ENCODE data around the gene EFEMP2. TPM values are rescaled to one million over a fixed set of nuclear protein-coding genes. Genes with fewer than 3 reads are reported as not detected.

EFEMP2 gene
- total and polyA plus RNA-seq, 8 donors, result 21.0 to 37.9 (median 28.9) TPM

DNA sequence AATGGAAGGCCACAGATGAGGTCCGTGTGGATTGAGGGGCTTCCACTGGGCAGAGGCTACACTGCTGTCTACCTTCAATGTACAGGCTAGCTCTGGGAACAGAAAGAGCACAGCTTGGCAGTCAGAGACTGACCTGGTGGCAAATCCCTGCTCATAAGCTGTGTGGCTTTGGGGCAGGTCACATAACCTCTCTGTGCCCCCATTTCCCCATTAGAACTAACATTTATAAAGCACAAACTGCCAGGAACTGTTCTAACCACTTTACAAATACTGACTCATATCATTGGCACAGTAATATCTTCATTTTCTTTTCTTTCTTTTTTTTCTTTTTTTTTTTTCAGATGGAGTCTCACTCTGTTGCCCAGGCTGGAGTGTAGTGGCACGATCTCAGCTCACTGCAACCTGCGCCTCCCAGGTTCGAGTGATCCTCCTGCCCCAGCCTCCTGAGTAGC, 24.4 kb upstream of the EFEMP2 start:
- TF ChIP-seq POLR2AphosphoS5 (IDR thresholded peaks at IDR 0.05) (no peak), POLR2A (IDR thresholded peaks at IDR 0.05) (no peak), EP300 (IDR thresholded peaks at IDR 0.05) (no peak)
- TF ChIP-seq, protein P1, sequence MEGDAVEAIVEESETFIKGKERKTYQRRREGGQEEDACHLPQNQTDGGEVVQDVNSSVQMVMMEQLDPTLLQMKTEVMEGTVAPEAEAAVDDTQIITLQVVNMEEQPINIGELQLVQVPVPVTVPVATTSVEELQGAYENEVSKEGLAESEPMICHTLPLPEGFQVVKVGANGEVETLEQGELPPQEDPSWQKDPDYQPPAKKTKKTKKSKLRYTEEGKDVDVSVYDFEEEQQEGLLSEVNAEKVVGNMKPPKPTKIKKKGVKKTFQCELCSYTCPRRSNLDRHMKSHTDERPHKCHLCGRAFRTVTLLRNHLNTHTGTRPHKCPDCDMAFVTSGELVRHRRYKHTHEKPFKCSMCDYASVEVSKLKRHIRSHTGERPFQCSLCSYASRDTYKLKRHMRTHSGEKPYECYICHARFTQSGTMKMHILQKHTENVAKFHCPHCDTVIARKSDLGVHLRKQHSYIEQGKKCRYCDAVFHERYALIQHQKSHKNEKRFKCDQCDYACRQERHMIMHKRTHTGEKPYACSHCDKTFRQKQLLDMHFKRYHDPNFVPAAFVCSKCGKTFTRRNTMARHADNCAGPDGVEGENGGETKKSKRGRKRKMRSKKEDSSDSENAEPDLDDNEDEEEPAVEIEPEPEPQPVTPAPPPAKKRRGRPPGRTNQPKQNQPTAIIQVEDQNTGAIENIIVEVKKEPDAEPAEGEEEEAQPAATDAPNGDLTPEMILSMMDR (IDR thresholded peaks at IDR 0.05), result no peak
- no peak for DNase-seq
- H3K27me3 ChIP-seq, result peaks cover 0 to 11% (median 10%) of the 10 kb centered on the region in 3 donors
- no peaks in the 10 kb centered on the region for H3K9me3 ChIP-seq
- H3K4me1 ChIP-seq, result peaks cover 30 to 67% (median 38%) of the 10 kb centered on the region in 4 donors
- intact Hi-C loops (cut with DNase I; ENCODE audit: low total_unique reads), result no loop called here
- WGBS, 5 donors, result 78 to 92% (median 88%) methylated on average over 4 of the region's 4 CpGs
- no peak overlapping the region for H3K4me3 ChIP-seq
- H3K27ac ChIP-seq, result no peak overlapping the region
- H3K36me3 ChIP-seq, result peaks cover 0 to 7% (median 0%) of the 10 kb centered on the region in 4 donors

DNA sequence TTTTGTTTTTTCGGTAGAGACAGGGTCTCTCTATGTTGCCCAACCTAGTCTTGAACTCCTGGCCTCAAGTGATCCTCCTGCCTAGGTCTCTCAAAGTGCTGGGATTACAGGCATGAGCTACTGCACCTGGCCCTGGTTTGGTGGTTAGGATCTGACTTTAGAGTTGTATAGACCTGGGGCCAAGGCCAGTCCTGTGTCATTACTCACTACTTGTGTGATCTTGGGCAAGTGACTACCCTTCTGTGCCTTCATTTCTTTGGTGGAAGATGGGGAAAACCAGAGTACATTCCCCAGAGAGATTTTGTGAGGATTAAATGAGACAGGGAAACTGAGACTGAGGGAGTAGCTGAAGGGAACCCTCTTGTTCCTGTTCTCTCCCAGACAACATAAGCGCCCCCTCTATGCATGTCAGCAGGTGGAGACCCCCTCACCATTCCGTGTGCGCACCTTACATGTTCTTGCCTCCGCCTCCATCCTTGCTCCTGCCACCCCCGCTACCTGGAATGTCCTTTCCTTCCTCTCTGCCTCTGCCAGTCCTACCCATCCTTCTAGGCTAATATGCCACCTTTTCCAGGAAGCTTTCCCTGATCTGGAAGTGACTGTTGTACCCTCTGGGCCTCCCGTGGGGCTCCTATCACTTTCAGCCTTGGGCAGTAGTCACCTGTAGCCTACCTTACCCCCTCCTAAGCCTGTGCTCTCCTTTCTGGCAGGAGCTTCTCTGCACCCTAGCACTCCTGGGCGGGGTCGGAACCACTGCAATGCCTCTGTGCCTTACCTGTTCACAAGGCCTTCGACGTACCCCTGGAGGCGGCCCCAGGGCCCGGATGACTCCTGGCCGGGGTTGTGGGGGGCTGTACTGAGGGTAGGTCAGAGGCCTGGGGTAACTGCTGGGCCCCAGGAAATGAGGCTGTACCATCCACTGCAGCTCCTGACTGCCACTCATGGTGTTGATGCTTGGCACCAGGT, 23.7 kb upstream of the EFEMP2 start:
- peaks cover 37 to 74% (median 45%) of the 10 kb centered on the region in 4 donors for H3K4me1 ChIP-seq
- WGBS, 5 donors, result 85 to 90% (median 87%) methylated on average over 14 of the region's 14 CpGs

DNA sequence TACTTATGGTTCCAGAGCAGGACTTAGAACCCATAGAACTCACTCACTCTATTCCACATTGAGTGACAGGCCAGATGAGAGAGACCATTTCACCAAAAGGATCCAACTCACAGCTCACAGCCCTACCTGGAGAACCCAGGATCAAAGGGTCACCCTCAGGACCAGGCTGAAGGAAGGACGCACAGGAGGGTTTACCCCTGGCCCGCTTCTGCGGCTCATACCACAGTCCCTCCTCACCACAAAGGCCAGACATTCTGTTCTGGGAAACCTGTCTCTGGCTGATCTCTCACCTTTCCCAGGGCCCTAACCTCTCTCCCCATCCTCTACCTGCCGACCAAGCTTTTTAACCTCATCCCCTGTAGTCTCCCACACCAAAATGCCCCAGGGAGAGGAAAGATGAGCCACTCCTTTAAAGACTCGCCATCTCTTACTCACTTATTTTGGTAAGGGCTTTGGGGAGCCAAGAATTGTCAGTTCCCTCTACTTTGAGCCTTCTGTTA, 22.9 kb upstream of the EFEMP2 start:
- Histone ChIP-seq H3K9me3 (no peaks in the 10 kb centered on the region), H3K4me3 (no peak overlapping the region), H3K36me3 (peaks cover 0 to 7% (median 0%) of the 10 kb centered on the region in 4 donors), H3K4me1 (peaks cover 45 to 74% (median 50%) of the 10 kb centered on the region in 4 donors), H3K27me3 (peaks cover 0 to 11% (median 10%) of the 10 kb centered on the region in 3 donors), H3K27ac (no peak overlapping the region)
- WGBS, 5 donors, result 88 to 99% (median 94%) methylated on average over 5 of the region's 5 CpGs
- DNase-seq, result no peak
- intact Hi-C loops (cut with DNase I; ENCODE audit: low total_unique reads), result no loop called here
- TF ChIP-seq EP300 (IDR thresholded peaks at IDR 0.05) (no peak), POLR2A (IDR thresholded peaks at IDR 0.05) (no peak)
- TF ChIP-seq, protein P1 (IDR thresholded peaks at IDR 0.05), result no peak

More for the DNA sequence above, 23.7 kb upstream of the EFEMP2 start:
- Histone ChIP-seq H3K27me3 (peaks cover 0 to 11% (median 10%) of the 10 kb centered on the region in 3 donors), H3K9me3 (no peaks in the 10 kb centered on the region), H3K36me3 (peaks cover 0 to 7% (median 0%) of the 10 kb centered on the region in 4 donors), H3K4me3 (no peak overlapping the region), H3K27ac (no peak overlapping the region)
- intact Hi-C loops (cut with DNase I; ENCODE audit: low total_unique reads), result no loop called here
- no peak for DNase-seq
- TF ChIP-seq EP300 (IDR thresholded peaks at IDR 0.05), result no peak
- no peak for TF ChIP-seq POLR2A (IDR thresholded peaks at IDR 0.05)
- TF ChIP-seq POLR2AphosphoS5 (IDR thresholded peaks at IDR 0.05), result no peak
- TF ChIP-seq, protein P1 (IDR thresholded peaks at IDR 0.05), result no peak

DNA sequence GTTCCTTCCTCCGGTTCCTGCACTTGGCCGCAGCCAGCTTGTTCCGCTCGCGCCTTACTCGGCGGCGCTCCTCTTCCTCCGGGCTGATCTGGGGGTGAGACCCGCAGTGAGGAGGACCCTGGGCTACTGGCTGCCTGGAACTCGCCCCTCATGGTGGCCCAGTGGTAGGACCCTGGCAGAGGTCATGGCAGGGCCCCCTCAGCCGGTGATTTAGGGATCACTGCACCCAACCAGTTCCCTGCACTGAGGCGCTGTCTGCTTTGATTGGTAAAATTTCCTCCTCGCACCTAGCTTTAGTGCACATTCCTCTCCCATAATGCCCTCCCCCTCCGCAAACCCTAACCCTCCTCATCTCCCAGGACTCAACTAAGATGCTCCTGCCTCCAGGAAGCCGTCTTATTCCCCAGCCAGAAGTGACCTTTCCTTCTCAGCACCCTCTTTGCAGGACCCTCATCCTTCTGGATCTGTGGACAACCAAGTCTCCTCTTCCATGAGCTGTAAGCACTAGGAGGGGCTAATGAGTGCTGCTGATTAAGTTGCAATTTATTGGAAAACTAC, 21.5 kb upstream of the EFEMP2 start:
- intact Hi-C loops (cut with DNase I; ENCODE audit: low total_unique reads), result no loop called here
- 61 to 80% (median 66%) methylated on average over 14 to 16 of the region's 16 CpGs for WGBS, 5 donors

More for the DNA sequence above, 21.5 kb upstream of the EFEMP2 start:
- no peak for TF ChIP-seq POLR2A (IDR thresholded peaks at IDR 0.05)
- peak in 1 of 3 donors; percentile 23 for TF ChIP-seq POLR2AphosphoS5 (IDR thresholded peaks at IDR 0.05)
- H3K9me3 ChIP-seq, result no peaks in the 10 kb centered on the region
- H3K4me1 ChIP-seq, result peaks cover 47 to 73% (median 50%) of the 10 kb centered on the region in 4 donors
- peak overlapping the region; percentile 53 to 98 (median 96) for H3K27ac ChIP-seq
- peaks cover 0 to 3% (median under 1%) of the 10 kb centered on the region in 3 donors for H3K27me3 ChIP-seq
- H3K4me3 ChIP-seq, result peak overlapping the region in 3 of 4 donors; percentile 7 to 72 (median 19)
- peaks cover 0 to 7% (median 0%) of the 10 kb centered on the region in 4 donors for H3K36me3 ChIP-seq
- DNase-seq, result no peak

Measured in stomach (tissue), 9 donors.